Measurements from ENCODE around the gene APLF. TPM values are rescaled to one million over a fixed set of nuclear protein-coding genes. Genes with fewer than 3 reads are reported as not detected.
"Not testable (repeated sequence)": the region's sequence is repeated elsewhere in the genome, so short reads cannot be mapped to it uniquely, and the experiment has no call there.

Gene APLF
- polyA plus RNA-seq, 1 donor: 2.1 TPM

- DNase-seq: no peak
Observed at GRCh38 chr2:68476454-68476853, 9.1 kb downstream of the APLF start.

- DNase-seq: no peak
Observed at GRCh38 chr2:68478688-68479087, 11.3 kb downstream of the APLF start.

GRCh38 chr2:68482296-68482820 lies 15.0 kb downstream of the APLF start:
- DNase-seq: no peak

- no peak for DNase-seq
Observed at GRCh38 chr2:68483011-68483410, 15.6 kb downstream of the APLF start.

GRCh38 chr2:68487773-68488355 lies 20.5 kb downstream of the APLF start:
- peak; percentile 15 for DNase-seq

GRCh38 chr2:68488605-68489004 lies 21.2 kb downstream of the APLF start:
- DNase-seq: not testable (repeated sequence)

GRCh38 chr2:68489282-68489681 lies 21.9 kb downstream of the APLF start:
- DNase-seq: no peak

- DNase-seq: no peak
Observed at GRCh38 chr2:68491582-68491981, 24.2 kb downstream of the APLF start.

- DNase-seq: no peak
Observed at GRCh38 chr2:68499133-68499532, 31.7 kb downstream of the APLF start.

GRCh38 chr2:68500649-68501048 lies 33.3 kb downstream of the APLF start:
- DNase-seq: no peak

GRCh38 chr2:68501768-68502167 lies 34.4 kb downstream of the APLF start:
- no peak for DNase-seq

GRCh38 chr2:68505603-68506159 lies 38.3 kb downstream of the APLF start:
- no peak for DNase-seq

GRCh38 chr2:68506170-68506569 lies 38.8 kb downstream of the APLF start:
- DNase-seq: no peak

GRCh38 chr2:68512326-68512725 lies 44.9 kb downstream of the APLF start:
- peak; percentile 23 for DNase-seq

GRCh38 chr2:68512966-68513365 lies 45.6 kb downstream of the APLF start:
- no peak for DNase-seq

- DNase-seq: no peak
Observed at GRCh38 chr2:68514316-68514929, 47.0 kb downstream of the APLF start.

- DNase-seq: no peak
Observed at GRCh38 chr2:68516051-68516955, 48.9 kb downstream of the APLF start.

- DNase-seq: no peak
Observed at GRCh38 chr2:68519236-68519635, 51.9 kb downstream of the APLF start.

- DNase-seq: no peak
Observed at GRCh38 chr2:68521037-68521436, 53.7 kb downstream of the APLF start.

GRCh38 chr2:68526943-68527342 lies 59.6 kb downstream of the APLF start:
- DNase-seq: not testable (repeated sequence)

GRCh38 chr2:68527343-68528081 lies 60.1 kb downstream of the APLF start:
- DNase-seq: not testable (repeated sequence)

- DNase-seq: not testable (repeated sequence)
Observed at GRCh38 chr2:68529156-68529555, 61.8 kb downstream of the APLF start.
